Nephron progenitor cell (in vitro differentiated cells): ENCODE measurements around the gene SHMT1.
A peak's percentile ranks its signal among the peaks of the same experiment; 100 is the strongest.
"Not testable (repeated sequence)": the region's sequence is repeated elsewhere in the genome, so short reads cannot be mapped to it uniquely, and the experiment has no call there.

Source experiments
- DNase-seq: peaks from one replicate; pipeline ENCODE4 v3.0.0; 2021
- H3K27ac Mint-ChIP-seq: 2 replicates; pipeline ENCODE4 v1.8.0; 2021; ENCODE audit warnings: mild to moderate bottlenecking, moderate library complexity, mixed read lengths
- H3K27me3 Mint-ChIP-seq: 2 replicates; pipeline ENCODE4 v1.8.0; 2021; ENCODE audit warnings: mild to moderate bottlenecking, low read depth, mixed read lengths; ENCODE audit not compliant: poor library complexity
- H3K36me3 Mint-ChIP-seq: 2 replicates; pipeline ENCODE4 v1.8.0; 2021; ENCODE audit warnings: low read depth, mixed read lengths
- H3K4me1 Mint-ChIP-seq: 2 replicates; pipeline ENCODE4 v1.8.0; 2021; ENCODE audit warnings: mixed read lengths
- H3K4me3 Mint-ChIP-seq: 2 replicates; pipeline ENCODE4 v1.8.0; 2021; ENCODE audit warnings: mild to moderate bottlenecking, moderate library complexity, mixed read lengths
- H3K9me3 Mint-ChIP-seq: 2 replicates; pipeline ENCODE4 v1.8.0; 2021; ENCODE audit warnings: mild to moderate bottlenecking, moderate library complexity, mixed read lengths
- TF ChIP-seq, protein P1 (sequence below): fragments of 200-600 bp; sonication (generic); IDR thresholded peaks from 2 replicates; pipeline ENCODE4 v1.5.0; 2021; ENCODE audit warnings: antibody characterized with exemption

SHMT1 gene

GRCh38 chr17:18314731-18315561, 48.4 kb downstream of the SHMT1 start, which contains the start of the genes SMCR8 and TOP3A:
SMCR8 (plus strand) TSS chr17:18315293; CDS start chr17:18315790, 497 bp downstream.
TOP3A (minus strand) TSS chr17:18314994; CDS start chr17:18314778, 216 bp downstream.
- no peaks in the 10 kb centered on the region for H3K27me3 Mint-ChIP-seq
- H3K4me3 Mint-ChIP-seq, result peak within 1 kb of the TSS; percentile 97
- H3K9me3 Mint-ChIP-seq, result no peaks in the 10 kb centered on the region
- TF ChIP-seq, protein P1, sequence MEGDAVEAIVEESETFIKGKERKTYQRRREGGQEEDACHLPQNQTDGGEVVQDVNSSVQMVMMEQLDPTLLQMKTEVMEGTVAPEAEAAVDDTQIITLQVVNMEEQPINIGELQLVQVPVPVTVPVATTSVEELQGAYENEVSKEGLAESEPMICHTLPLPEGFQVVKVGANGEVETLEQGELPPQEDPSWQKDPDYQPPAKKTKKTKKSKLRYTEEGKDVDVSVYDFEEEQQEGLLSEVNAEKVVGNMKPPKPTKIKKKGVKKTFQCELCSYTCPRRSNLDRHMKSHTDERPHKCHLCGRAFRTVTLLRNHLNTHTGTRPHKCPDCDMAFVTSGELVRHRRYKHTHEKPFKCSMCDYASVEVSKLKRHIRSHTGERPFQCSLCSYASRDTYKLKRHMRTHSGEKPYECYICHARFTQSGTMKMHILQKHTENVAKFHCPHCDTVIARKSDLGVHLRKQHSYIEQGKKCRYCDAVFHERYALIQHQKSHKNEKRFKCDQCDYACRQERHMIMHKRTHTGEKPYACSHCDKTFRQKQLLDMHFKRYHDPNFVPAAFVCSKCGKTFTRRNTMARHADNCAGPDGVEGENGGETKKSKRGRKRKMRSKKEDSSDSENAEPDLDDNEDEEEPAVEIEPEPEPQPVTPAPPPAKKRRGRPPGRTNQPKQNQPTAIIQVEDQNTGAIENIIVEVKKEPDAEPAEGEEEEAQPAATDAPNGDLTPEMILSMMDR, result no peak
- DNase-seq, result peak; percentile 94
- peaks cover 39% of the 10 kb centered on the region for H3K36me3 Mint-ChIP-seq
- H3K27ac Mint-ChIP-seq, result peak within 1 kb of the TSS; percentile 100
- peaks cover 73% of the 10 kb centered on the region for H3K4me1 Mint-ChIP-seq

DNA sequence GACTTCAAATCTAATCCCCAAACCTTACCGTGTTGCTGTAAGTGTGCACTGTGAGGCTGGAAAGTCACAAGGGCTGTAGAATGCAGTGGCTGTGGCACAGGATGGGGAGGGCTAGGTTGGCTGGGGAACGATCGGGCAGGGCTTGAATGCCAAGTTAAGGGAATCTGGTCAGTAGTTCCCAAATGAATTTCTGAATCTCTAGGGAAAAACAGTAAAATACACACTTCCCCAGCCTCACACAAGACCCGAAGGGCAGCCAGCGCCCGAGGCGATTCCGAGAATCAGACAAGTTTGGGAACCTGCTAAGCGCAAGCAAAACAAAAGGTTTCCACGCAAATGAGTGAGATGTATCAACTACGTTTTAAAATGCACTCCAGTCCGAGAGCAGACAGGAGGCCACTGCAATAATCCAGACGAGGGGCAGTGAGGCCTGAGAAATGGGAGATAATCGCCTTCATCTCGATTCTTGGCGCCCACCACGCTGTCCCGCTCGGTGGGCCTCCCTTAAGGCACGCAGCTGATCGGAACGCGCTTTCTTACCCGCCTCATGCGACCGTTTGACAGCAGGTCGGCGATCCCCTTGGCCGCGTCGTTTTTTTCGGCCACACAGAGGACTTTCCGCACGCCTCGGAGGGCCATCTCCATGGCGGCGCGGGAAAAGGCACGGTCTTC, 49.2 kb downstream of the SHMT1 start:
- Mint-ChIP-seq H3K36me3 (peaks cover 45% of the 10 kb centered on the region), H3K4me3 (peak overlapping the region; percentile 97), H3K4me1 (peaks cover 66% of the 10 kb centered on the region), H3K27ac (peak overlapping the region; percentile 100), H3K27me3 (no peaks in the 10 kb centered on the region), H3K9me3 (no peaks in the 10 kb centered on the region)
- TF ChIP-seq, protein P1, result no peak
- no peak for DNase-seq

DNA sequence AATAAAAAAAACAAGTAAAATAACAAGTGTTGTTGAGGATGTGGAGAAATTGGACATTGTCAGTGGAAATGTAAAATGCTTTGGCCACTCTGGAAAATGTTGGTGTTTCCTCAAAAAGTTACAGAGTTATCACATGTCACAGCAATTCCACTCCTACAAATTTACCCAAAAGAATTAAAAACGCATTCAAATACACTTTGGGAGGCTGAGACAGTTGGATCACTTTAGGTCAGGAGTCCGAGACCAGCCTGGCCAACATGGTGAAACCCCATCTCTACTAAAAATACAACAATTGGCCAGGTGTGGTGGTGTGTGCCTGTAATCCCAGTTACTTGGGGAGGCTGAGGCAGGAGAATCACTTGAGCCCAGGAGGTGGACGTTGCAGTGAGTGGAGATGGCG, 54.1 kb downstream of the SHMT1 start:
- Mint-ChIP-seq H3K9me3 (no peaks in the 10 kb centered on the region), H3K4me1 (peaks cover 26% of the 10 kb centered on the region), H3K36me3 (peaks cover 60% of the 10 kb centered on the region), H3K27ac (no peak overlapping the region), H3K4me3 (no peak overlapping the region), H3K27me3 (no peaks in the 10 kb centered on the region)
- TF ChIP-seq, protein P1, result no peak
- no peak for DNase-seq

- H3K27me3 Mint-ChIP-seq, H3K9me3 Mint-ChIP-seq, DNase-seq, H3K27ac Mint-ChIP-seq, H3K4me3 Mint-ChIP-seq, H3K4me1 Mint-ChIP-seq: not testable (repeated sequence)
- peaks cover 68% of the 10 kb centered on the region for H3K36me3 Mint-ChIP-seq
Measured at GRCh38 chr17:18303206-18303605, 60.1 kb downstream of the SHMT1 start.

DNA sequence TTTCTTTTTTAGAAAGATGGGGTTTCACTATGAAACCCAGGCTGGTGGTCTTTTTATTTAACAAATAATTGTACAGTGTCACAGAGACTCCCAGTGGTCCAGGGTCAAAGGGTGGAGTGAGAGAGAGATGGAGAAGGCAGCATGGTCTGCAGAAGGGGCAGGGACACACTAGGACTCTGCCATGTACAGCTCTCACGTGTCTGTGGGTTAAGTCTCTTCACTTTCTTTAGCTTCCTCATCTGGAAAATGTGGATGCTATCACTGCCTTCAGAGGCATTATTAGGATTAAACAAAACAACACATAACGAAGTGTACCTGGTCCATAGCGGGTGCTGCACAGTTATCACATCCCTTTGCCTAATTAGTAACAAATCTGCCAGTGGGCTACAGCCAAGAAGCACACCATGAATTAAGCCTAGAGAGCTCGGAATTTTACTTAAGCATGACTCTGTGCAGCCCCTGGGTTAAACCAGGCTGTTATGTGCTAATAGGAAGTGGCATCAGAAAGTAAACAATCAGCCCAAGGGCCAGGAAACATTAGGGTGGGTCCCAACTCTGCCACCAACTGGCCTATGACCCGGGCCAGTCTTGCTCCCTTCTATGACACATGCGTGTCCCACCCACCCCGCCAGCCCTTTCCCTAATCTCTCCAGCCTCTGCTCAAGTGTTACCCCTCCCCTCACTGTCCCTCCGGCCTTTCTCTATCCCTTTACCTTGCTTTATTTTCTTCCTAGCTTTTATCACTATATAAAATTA, 62.4 kb downstream of the SHMT1 start:
- no peak overlapping the region for H3K4me3 Mint-ChIP-seq
- no peaks in the 10 kb centered on the region for H3K9me3 Mint-ChIP-seq
- H3K4me1 Mint-ChIP-seq, result no peaks in the 10 kb centered on the region
- TF ChIP-seq, protein P1, result no peak
- peaks cover 75% of the 10 kb centered on the region for H3K36me3 Mint-ChIP-seq
- H3K27ac Mint-ChIP-seq, result peak overlapping the region; percentile 87
- DNase-seq, result no peak
- H3K27me3 Mint-ChIP-seq, result no peaks in the 10 kb centered on the region

DNA sequence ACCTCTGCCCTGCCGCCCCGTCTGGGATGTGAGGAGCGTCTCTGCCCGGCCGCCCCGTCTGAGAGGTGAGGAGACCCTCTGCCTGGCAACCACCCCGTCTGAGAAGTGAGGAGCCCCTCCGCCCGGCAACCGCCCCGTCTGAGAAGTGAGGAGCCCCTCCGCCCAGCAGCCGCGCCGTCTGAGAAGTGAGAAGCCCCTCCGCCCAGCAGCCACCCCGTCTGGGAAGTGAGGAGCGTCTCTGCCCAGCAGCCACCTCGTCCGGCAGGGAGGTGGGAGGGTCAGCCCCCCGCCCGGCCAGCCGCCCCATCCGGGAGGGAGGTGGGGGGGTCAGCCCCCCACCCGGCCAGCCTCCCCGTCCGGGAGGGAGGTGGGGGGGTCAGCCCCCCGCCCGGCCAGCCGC, 65.3 kb downstream of the SHMT1 start:
- H3K27ac Mint-ChIP-seq, H3K9me3 Mint-ChIP-seq, DNase-seq, H3K4me1 Mint-ChIP-seq, H3K4me3 Mint-ChIP-seq, H3K27me3 Mint-ChIP-seq: not testable (repeated sequence)
- H3K36me3 Mint-ChIP-seq, result peaks cover 77% of the 10 kb centered on the region
